HL-60 (cell line): ENCODE results near the gene CPZ.

ENCODE experiments used
- DNase-seq, 2 experiments: peaks; one replicate each; pipeline ENCODE4 v3.0.0-alpha.2; 2010 to 2020; ENCODE audit warnings: low read depth in 1 of 2, low spot score in 1 of 2
- H3K27ac ChIP-seq: fragments of 250-450 bp; sonication (Bioruptor Pico); replicated peaks from 2 replicates; pipeline ENCODE4 v1.5.1; 2020; ENCODE audit warnings: mild to moderate bottlenecking, moderate library complexity
- H3K27me3 ChIP-seq: fragments of 250-450 bp; sonication (Bioruptor Pico); 2 replicates; pipeline ENCODE4 v1.5.1; 2021; ENCODE audit warnings: mild to moderate bottlenecking, moderate library complexity; ENCODE audit not compliant: insufficient read depth, poor library complexity, severe bottlenecking
- H3K4me3 ChIP-seq: replicated peaks from 2 replicates; pipeline ENCODE4 v1.5.1; 2011; ENCODE audit warnings: mild to moderate bottlenecking, control low read depth, low read length; ENCODE audit not compliant: insufficient read depth
- CTCF ChIP-seq: IDR thresholded peaks from one replicate; pipeline ENCODE4 v1.5.1; 2011; ENCODE audit warnings: low read length, control low read depth, inconsistent platforms; ENCODE audit not compliant: insufficient read depth
- GABPA ChIP-seq: IDR thresholded peaks from 2 replicates; pipeline ENCODE4 v1.6.1; 2012; ENCODE audit warnings: low read depth
- POLR2AphosphoS5 ChIP-seq: IDR thresholded peaks from 2 replicates; pipeline ENCODE4 v1.6.1; 2012; ENCODE audit warnings: low read depth
- SPI1 ChIP-seq: IDR thresholded peaks from 2 replicates; pipeline ENCODE4 v1.6.1; 2012; ENCODE audit warnings: low read depth, mild to moderate bottlenecking, borderline replicate concordance
- TF ChIP-seq, protein P1 (sequence below): IDR thresholded peaks from 2 replicates; pipeline ENCODE4 v1.6.1; 2012; ENCODE audit warnings: low read depth; ENCODE audit not compliant: insufficient replicate concordance

CPZ gene

DNA sequence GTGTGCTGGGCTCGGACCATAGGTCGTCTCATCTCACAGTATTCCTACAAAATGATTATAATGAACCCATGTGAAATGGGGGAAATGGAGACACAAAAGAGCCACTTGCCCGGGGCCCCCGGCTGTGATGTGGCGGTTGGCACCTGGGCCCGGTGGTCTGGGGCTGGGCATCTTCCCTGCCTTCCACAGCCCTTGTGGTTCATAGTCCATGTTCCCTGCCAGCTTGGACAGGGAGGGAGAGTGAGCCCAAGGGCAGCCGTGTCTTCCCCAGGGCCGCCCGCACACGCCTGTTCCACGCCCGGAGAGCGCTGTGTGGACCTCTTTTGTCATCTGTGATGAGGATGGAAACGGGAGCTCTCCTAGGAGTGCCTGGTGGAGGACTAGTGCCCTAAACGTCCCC is 5.2 kb downstream of the CPZ start:
- Histone ChIP-seq H3K4me3 (no peak overlapping the region), H3K27ac (no peak overlapping the region), H3K27me3 (peaks cover 10% of the 10 kb centered on the region)
- DNase-seq: no peak
- no peak for TF ChIP-seq SPI1
- no peak for TF ChIP-seq CTCF
- TF ChIP-seq, protein P1, sequence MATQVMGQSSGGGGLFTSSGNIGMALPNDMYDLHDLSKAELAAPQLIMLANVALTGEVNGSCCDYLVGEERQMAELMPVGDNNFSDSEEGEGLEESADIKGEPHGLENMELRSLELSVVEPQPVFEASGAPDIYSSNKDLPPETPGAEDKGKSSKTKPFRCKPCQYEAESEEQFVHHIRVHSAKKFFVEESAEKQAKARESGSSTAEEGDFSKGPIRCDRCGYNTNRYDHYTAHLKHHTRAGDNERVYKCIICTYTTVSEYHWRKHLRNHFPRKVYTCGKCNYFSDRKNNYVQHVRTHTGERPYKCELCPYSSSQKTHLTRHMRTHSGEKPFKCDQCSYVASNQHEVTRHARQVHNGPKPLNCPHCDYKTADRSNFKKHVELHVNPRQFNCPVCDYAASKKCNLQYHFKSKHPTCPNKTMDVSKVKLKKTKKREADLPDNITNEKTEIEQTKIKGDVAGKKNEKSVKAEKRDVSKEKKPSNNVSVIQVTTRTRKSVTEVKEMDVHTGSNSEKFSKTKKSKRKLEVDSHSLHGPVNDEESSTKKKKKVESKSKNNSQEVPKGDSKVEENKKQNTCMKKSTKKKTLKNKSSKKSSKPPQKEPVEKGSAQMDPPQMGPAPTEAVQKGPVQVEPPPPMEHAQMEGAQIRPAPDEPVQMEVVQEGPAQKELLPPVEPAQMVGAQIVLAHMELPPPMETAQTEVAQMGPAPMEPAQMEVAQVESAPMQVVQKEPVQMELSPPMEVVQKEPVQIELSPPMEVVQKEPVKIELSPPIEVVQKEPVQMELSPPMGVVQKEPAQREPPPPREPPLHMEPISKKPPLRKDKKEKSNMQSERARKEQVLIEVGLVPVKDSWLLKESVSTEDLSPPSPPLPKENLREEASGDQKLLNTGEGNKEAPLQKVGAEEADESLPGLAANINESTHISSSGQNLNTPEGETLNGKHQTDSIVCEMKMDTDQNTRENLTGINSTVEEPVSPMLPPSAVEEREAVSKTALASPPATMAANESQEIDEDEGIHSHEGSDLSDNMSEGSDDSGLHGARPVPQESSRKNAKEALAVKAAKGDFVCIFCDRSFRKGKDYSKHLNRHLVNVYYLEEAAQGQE: no peak
- no peak for TF ChIP-seq POLR2AphosphoS5
- no peak for TF ChIP-seq GABPA

GRCh38 chr4:8598391-8599090 is 6.0 kb downstream of the CPZ start:
- Histone ChIP-seq H3K4me3 (no peak overlapping the region), H3K27me3 (peaks cover 3% of the 10 kb centered on the region), H3K27ac (no peak overlapping the region)
- DNase-seq: no peak
- TF ChIP-seq SPI1 (no peak), GABPA (no peak), CTCF (no peak), POLR2AphosphoS5 (no peak)
- TF ChIP-seq, protein P1: no peak

GRCh38 chr4:8599091-8599460 is 6.5 kb downstream of the CPZ start:
- TF ChIP-seq, protein P1: no peak
- no peak for TF ChIP-seq SPI1
- no peak for TF ChIP-seq POLR2AphosphoS5
- TF ChIP-seq CTCF: no peak
- TF ChIP-seq GABPA: no peak
- Histone ChIP-seq H3K27me3 (no peaks in the 10 kb centered on the region), H3K27ac (no peak overlapping the region), H3K4me3 (no peak overlapping the region)
- no peak for DNase-seq
